K562 (cell line): Measurements from ENCODE around the gene DNAH3. TPM values are rescaled to one million over a fixed set of nuclear protein-coding genes. Genes with fewer than 3 reads are reported as not detected.

Experiments used
- ATAC-seq: fragments of 200-7000 bp; cut with Tn5 transposase; 3 replicates; pipeline ENCODE4 v1.9.1; 2020; ENCODE audit warnings: moderate library complexity
- BruUV-seq: library from RNA; stranded (reverse); fragments of 400-500 nt; replicated peaks from 2 replicates; lab custom pipeline; 2021; lab: Mats Ljungman, UMichigan
- CTCF ChIA-PET: fragments of 300-600 bp; formaldehyde crosslinking; extraction: SDS; loops from one replicate; lab custom pipeline; 2021; ENCODE audit warnings: low intra/inter-chr PET ratio; lab: Yijun Ruan, JAX
- POLR2A ChIA-PET: fragments of 300-600, 350-650 bp; sonication (Branson Sonifier 250); formaldehyde crosslinking; extraction: SDS; loops from one replicate; lab custom pipeline; 2021; ENCODE audit warnings: antibody characterized with exemption, inconsistent platforms; lab: Yijun Ruan, JAX
- DNase-seq, 4 experiments: peaks; one replicate each; pipeline versions ENCODE4 v3.0.0 to v3.0.0-alpha.2; 2011 to 2018; ENCODE audit warnings: low spot score in 3 of 4, mixed read lengths in 3 of 4; ENCODE audit errors: extremely low read depth in 1 of 4
- FAIRE-seq: peaks from 2 replicates; lab custom pipeline; 2011; peaks lifted over from hg19 to GRCh38; lab: Jason Lieb, UNC
- H2AFZ ChIP-seq: 2 replicates; pipeline ENCODE4 v1.6.0; 2011; ENCODE audit warnings: low read depth, low read length, control low read depth, inconsistent platforms
- H3K27ac ChIP-seq: fragments of 200-600 bp; 3 replicates; pipeline ENCODE4 v1.8.0; 2011; ENCODE audit warnings: low read depth, mild to moderate bottlenecking, control low read depth, inconsistent platforms, low read length, moderate library complexity, mixed read lengths; ENCODE audit errors: extremely low read depth
- H3K27me3 ChIP-seq, 2 experiments: fragments of 300-600 bp in 1 of 2; 2 replicates in 1 of 2; 3 replicates in 1 of 2; pipeline versions ENCODE4 v1.6.0 to v1.8.0; 2011; ENCODE audit warnings: inconsistent platforms in 2 of 2, low read length in 2 of 2, mild to moderate bottlenecking in 1 of 2, mixed read lengths in 1 of 2, moderate library complexity in 1 of 2; ENCODE audit not compliant: control insufficient read depth in 2 of 2, insufficient read depth in 2 of 2
- H3K36me3 ChIP-seq: fragments of 300-600 bp; 3 replicates; pipeline ENCODE4 v1.8.0; 2011; ENCODE audit warnings: mild to moderate bottlenecking, low read length, inconsistent platforms; ENCODE audit not compliant: control insufficient read depth, insufficient read depth
- H3K4me1 ChIP-seq, 2 experiments: fragments of 200-600 bp in 1 of 2; replicated peaks in 1 of 2; 2 replicates in 1 of 2; 3 replicates in 1 of 2; pipeline versions ENCODE4 v1.5.1 to v1.8.0; 2011; ENCODE audit warnings: inconsistent platforms in 2 of 2, low read length in 2 of 2, mild to moderate bottlenecking in 1 of 2, mixed read lengths in 1 of 2, moderate library complexity in 1 of 2; ENCODE audit not compliant: control insufficient read depth in 2 of 2, insufficient read depth in 2 of 2
- H3K4me2 ChIP-seq: 2 replicates; pipeline ENCODE4 v1.6.1; 2011; ENCODE audit warnings: low read length, control low read depth, inconsistent platforms, mixed read lengths; ENCODE audit not compliant: insufficient read depth
- H3K4me3 ChIP-seq: fragments of 200-600 bp; sonication (generic), shearing (Covaris generic); 2 replicates; pipeline ENCODE4 v1.5.1; 2016; ENCODE audit warnings: control low read depth, inconsistent platforms
- H3K79me2 ChIP-seq: fragments of 200-600 bp; 3 replicates; pipeline ENCODE4 v1.8.0; 2011; ENCODE audit warnings: low read length, inconsistent platforms; ENCODE audit not compliant: control insufficient read depth, insufficient read depth
- H3K9ac ChIP-seq, 2 experiments: 2 replicates each; pipeline versions ENCODE4 v1.6.0 to v1.6.1; 2011; ENCODE audit warnings: low read depth in 2 of 2, low read length in 2 of 2, control low read depth in 1 of 2, inconsistent platforms in 1 of 2, mild to moderate bottlenecking in 1 of 2, mixed read lengths in 1 of 2; ENCODE audit not compliant: insufficient read depth in 1 of 2
- H3K9me1 ChIP-seq: one replicate; pipeline ENCODE4 v1.6.0; 2011; ENCODE audit warnings: inconsistent platforms, mild to moderate bottlenecking, low read length, moderate library complexity; ENCODE audit not compliant: control insufficient read depth, insufficient read depth
- H3K9me3 ChIP-seq: replicated peaks from 2 replicates; pipeline ENCODE4 v1.5.1; 2011; ENCODE audit warnings: low read depth, low read length, inconsistent platforms; ENCODE audit not compliant: control insufficient read depth, insufficient read depth
- H4K20me1 ChIP-seq: replicated peaks from 2 replicates; pipeline ENCODE4 v1.6.1; 2011; ENCODE audit warnings: low read length, inconsistent platforms, mixed read lengths; ENCODE audit not compliant: control insufficient read depth, insufficient read depth
- ATF2 ChIP-seq: sonication (generic); formaldehyde crosslinking; IDR thresholded peaks from 2 replicates; pipeline ENCODE4 v1.8.1; 2022; ENCODE audit warnings: missing genetic modification reagents
- ESRRB ChIP-seq: fragments of 250-450 bp; sonication (Bioruptor Pico); IDR thresholded peaks from 2 replicates; pipeline ENCODE4 v1.5.0; 2020; ENCODE audit warnings: mild to moderate bottlenecking, moderate library complexity, borderline replicate concordance
- MGA ChIP-seq: fragments of 450-650 bp; IDR thresholded peaks from 2 replicates; pipeline ENCODE4 v1.6.1; 2016; ENCODE audit warnings: mild to moderate bottlenecking, moderate library complexity
- SMARCC2 ChIP-seq: fragments of 450-650 bp; IDR thresholded peaks from 2 replicates; pipeline ENCODE4 v1.6.1; 2017; ENCODE audit warnings: antibody characterized with exemption, moderate library complexity, mild to moderate bottlenecking, low read depth
- ZKSCAN8 ChIP-seq: fragments of 200-800 bp; sonication (Bioruptor generic); IDR thresholded peaks from 2 replicates; pipeline ENCODE4 v1.6.1; 2016; ENCODE audit warnings: missing genetic modification characterization, missing compliant biosample characterization
- ZNF707 ChIP-seq: fragments of 250-450 bp; sonication (Bioruptor Pico); conservative IDR thresholded peaks from 2 replicates; pipeline ENCODE4 v1.8.0; 2022; ENCODE audit warnings: inconsistent platforms, mild to moderate bottlenecking, moderate library complexity
- ZNF778 ChIP-seq: fragments of 450-650 bp; formaldehyde crosslinking; IDR thresholded peaks from 2 replicates; pipeline ENCODE4 v1.4.0; 2020; ENCODE audit warnings: mild to moderate bottlenecking, moderate library complexity
- WGBS: fragments of 100-300 bp; shearing (Covaris generic); methylation state at CpG from one replicate; pipeline ENCODE4 v1.1.6; 2016; ENCODE audit warnings: low coverage, mixed read lengths; ENCODE audit not compliant: insufficient coverage; ENCODE audit errors: missing lambda C conversion rate; 5-methylcytosine and 5-hydroxymethylcytosine counted together
- in situ Hi-C: fragments of 300-500 bp; cut with MboI; formaldehyde crosslinking; loops from 4 replicates; pipeline ENCODE4 v1.15.0; 2018; ENCODE audit warnings: inconsistent platforms, mixed read lengths
- intact Hi-C: fragments of 100-400 bp; cut with micrococcal nuclease; formaldehyde crosslinking; loops from 2 replicates; pipeline ENCODE4 v1.14.2; 2022
- polyA plus RNA-seq, 8 experiments: library from polyadenylated mRNA; depleted of rRNA in 4 of 8; stranded (reverse) in 5 of 8; unstranded in 3 of 8; fragments of >200 nt; fragmentation: Nextera tagmentation in 2 of 8; fragmentation: Illumina TruSeq in 1 of 8; extraction: Ambion mirVana in 2 of 8; extraction: Trizol in 1 of 8; gene quantifications; 2 replicates each; pipeline versions ENCODE4 v1.2.1 to v1.2.3, GENCODE V29; 2011 to 2014; ENCODE audit warnings: inconsistent platforms in 1 of 8, missing spikeins in 1 of 8
- total RNA-seq, 7 experiments: library from RNA; depleted of rRNA in 6 of 7; stranded (reverse); fragments of >200 nt in 6 of 7; fragmentation: Illumina TruSeq in 2 of 7; extraction: Trizol in 2 of 7; gene quantifications; 2 replicates each; pipeline versions ENCODE4 v1.2.1 to v1.2.3, GENCODE V29; 2011 to 2021; ENCODE audit warnings: low replicate concordance in 1 of 7
- TF ChIP-seq, protein P1 (sequence below): sonication (generic); formaldehyde crosslinking; IDR thresholded peaks from 2 replicates; pipeline ENCODE4 v1.8.1; 2022; ENCODE audit warnings: missing genetic modification reagents

DNAH3 gene
- total and polyA plus RNA-seq, 9 of the 15 experiments (the other 6 are each of a cell fraction or from before 2014, with no cell fraction given), result 0.32 to 0.84 (median 0.44) TPM

- Histone ChIP-seq H3K27ac (no peak overlapping the region), H3K79me2 (no peaks in the 10 kb centered on the region), H3K4me2 (no peak overlapping the region; the same call in 1 of the 2 replicates), H4K20me1 (no peaks in the 10 kb centered on the region), H3K27me3 (peaks cover 0 to 8% of the 10 kb centered on the region in 2 experiments; a peak in 1 of 5 replicates), H3K4me1 (peaks cover 20 to 30% of the 10 kb centered on the region in 2 experiments), H2AFZ (peak overlapping the region; percentile 69), H3K9me1 (no peaks in the 10 kb centered on the region), H3K9ac (no peak overlapping the region), H3K9me3 (0 out of 2 replicates have a peak, but pooled peaks cover 2% of the 10 kb centered on the region), H3K4me3 (no peak overlapping the region), H3K36me3 (no peaks in the 10 kb centered on the region)
- ChIA-PET POLR2A (interaction anchor here (0.7 to 1.3 kb wide), 2 partner anchors 10 to 43 kb away, joined by 3 to 4 read pairs; no protein-coding TSS in a partner anchor), CTCF (no interaction called here)
- no peak for FAIRE-seq
- WGBS, result 35% methylated on average over 9 of the region's 9 CpGs
- in situ Hi-C loops, result no loop called here
- ATAC-seq, result no peak
- DNase-seq, result no peak
- BruUV-seq, result no TSS peak
- intact Hi-C loops, result loop anchor here (5.0 kb wide), 1 partner anchor 46 kb away; the partner anchor contains the start of genes DCUN1D3 and LYRM1
- TF ChIP-seq SMARCC2, result no peak
- no peak for TF ChIP-seq ZNF778
- TF ChIP-seq, protein P1, sequence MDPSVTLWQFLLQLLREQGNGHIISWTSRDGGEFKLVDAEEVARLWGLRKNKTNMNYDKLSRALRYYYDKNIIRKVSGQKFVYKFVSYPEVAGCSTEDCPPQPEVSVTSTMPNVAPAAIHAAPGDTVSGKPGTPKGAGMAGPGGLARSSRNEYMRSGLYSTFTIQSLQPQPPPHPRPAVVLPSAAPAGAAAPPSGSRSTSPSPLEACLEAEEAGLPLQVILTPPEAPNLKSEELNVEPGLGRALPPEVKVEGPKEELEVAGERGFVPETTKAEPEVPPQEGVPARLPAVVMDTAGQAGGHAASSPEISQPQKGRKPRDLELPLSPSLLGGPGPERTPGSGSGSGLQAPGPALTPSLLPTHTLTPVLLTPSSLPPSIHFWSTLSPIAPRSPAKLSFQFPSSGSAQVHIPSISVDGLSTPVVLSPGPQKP (CRISPR knock-in tag), result no peak
- TF ChIP-seq MGA, result no peak
- TF ChIP-seq ESRRB (CRISPR knock-in tag), result no peak
- TF ChIP-seq ZKSCAN8 (CRISPR knock-in tag), result 0 out of 2 replicates have a peak, but pooled peaks have one; percentile 44
- TF ChIP-seq ATF2, result no peak
- no peak for TF ChIP-seq ZNF707 (CRISPR knock-in tag)
Measured at GRCh38 chr16:20948444-20948843, 202.2 kb downstream of the DNAH3 start.
